D721Med (cell line): Measurements from ENCODE around the gene PIK3C2G.

Experiments used
- DNase-seq: peaks from one replicate; pipeline ENCODE4 v3.0.0; 2011; ENCODE audit warnings: low spot score; ENCODE audit not compliant: insufficient read length
- FAIRE-seq: peaks from 2 replicates; lab custom pipeline; 2011; peaks lifted over from hg19 to GRCh38; lab: Jason Lieb, UNC
- TF ChIP-seq, protein P1 (sequence below): IDR thresholded peaks from 2 replicates; pipeline ENCODE4 v1.5.1; 2012; ENCODE audit warnings: mild to moderate bottlenecking, control low read depth; ENCODE audit not compliant: insufficient read depth; ENCODE audit errors: missing control alignments

PIK3C2G gene

DNA sequence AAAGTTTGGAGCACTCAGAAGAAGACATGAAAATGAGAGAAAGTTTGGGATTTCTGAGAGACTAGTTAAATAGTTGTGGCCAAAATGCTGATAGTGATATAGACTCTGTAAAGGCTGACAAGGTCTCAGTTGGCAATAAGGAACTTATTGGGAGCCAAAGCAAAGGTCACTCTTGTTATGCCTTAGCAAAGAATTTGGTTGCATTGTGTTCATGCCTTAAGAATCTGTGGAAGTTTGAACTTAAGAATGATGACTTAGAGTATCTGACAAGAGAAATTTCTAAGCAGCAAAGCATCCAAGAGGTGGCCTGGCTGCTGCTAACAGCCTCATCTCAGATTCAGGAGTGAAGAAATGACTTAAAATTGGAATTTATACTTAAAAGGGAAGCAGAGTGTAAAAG, 113.8 kb downstream of the PIK3C2G start:
- no peak for FAIRE-seq
- DNase-seq = no peak
- TF ChIP-seq, protein P1, sequence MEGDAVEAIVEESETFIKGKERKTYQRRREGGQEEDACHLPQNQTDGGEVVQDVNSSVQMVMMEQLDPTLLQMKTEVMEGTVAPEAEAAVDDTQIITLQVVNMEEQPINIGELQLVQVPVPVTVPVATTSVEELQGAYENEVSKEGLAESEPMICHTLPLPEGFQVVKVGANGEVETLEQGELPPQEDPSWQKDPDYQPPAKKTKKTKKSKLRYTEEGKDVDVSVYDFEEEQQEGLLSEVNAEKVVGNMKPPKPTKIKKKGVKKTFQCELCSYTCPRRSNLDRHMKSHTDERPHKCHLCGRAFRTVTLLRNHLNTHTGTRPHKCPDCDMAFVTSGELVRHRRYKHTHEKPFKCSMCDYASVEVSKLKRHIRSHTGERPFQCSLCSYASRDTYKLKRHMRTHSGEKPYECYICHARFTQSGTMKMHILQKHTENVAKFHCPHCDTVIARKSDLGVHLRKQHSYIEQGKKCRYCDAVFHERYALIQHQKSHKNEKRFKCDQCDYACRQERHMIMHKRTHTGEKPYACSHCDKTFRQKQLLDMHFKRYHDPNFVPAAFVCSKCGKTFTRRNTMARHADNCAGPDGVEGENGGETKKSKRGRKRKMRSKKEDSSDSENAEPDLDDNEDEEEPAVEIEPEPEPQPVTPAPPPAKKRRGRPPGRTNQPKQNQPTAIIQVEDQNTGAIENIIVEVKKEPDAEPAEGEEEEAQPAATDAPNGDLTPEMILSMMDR = no peak

DNA sequence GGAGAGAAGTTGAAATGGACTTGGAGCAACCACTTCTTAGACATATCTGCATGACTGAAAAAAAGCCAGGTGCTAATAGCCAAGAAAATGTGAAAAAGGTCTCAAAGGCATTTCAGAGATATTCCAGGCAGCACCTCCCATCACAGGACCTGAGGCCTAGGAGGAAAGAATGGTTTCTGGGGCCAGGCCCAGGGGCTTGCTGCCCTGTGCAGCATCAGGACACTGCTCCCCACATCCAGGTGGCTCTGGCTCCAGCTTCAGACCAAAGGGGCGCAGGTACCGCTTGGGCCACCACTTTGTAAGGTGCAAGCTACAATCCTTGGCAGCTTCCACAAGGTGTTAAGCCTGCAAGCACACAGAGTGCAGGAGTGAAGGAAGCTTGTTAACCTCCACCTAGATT, 114.3 kb downstream of the PIK3C2G start:
- TF ChIP-seq, protein P1 = no peak
- no peak for FAIRE-seq
- no peak for DNase-seq

DNA sequence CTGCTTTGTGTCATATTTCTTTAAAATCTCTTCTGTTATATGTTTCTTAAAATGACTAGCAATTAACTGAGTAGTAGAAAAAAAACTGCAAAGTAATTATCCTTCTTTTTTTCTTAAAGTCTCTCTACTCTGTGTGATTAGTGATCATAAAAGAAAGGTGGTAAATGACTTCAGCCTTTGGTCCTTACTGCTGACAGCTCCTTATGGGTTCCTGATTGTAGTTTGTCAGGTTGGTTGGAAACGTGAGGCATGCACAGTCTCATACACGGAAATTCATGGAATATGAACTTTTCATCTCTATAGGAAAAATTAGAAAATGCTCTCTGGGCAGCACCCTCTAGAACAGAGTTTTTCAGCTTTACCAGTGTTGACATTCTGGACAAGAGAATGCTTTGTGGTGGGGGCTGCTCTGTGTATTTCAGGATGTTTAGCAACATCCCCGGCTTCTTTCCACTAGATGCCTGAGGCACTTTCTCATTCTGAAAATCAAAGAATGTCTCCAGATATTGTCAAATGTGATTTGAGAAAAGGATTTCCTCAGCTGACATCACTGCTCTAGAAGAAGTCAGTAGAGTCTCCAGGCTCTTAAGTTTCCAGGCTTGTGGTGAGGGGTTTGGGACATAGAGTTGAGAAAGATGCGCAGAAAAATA, 121.0 kb downstream of the PIK3C2G start:
- TF ChIP-seq, protein P1 = no peak
- FAIRE-seq = no peak

DNA sequence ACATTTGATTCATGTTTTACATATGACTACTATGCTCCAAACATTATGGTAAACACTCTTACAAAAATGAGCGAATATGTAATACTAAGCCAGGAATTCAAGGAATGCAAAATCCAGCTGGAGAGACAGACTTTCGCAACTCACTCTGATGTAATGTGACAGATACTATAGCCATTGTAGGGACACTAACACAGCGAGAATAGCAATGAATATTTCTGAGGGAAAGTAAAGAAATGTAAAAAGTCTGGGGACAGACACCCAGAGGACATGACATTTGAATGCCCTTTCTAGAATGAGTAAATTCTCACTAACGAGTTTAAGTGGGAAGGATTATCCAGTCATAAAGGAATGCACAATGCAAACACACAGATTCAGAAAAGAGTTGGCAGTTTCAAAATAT, 121.9 kb downstream of the PIK3C2G start:
- TF ChIP-seq, protein P1 = no peak
- DNase-seq (no peak), FAIRE-seq (no peak)

More for the DNA sequence above, 121.0 kb downstream of the PIK3C2G start:
- DNase-seq = no peak

DNA sequence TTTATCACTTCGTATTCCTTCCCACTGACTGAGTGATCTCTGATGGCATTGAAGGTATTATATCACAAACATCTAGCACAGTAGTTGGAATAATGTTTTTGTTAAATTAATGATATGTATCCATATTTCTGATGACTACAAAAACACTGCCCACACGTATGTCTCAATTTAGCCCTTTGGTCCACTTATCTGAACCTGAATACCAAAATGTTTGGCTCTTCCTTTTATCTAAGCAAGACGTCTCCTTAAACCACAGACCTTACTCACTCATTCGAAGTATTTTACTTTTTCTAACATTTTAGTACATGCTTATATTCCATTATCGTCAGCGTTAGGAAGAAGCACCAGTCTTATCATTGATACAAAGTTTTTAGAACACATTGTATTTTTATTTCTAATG, 126.4 kb downstream of the PIK3C2G start:
- FAIRE-seq (no peak), DNase-seq (no peak)

DNA sequence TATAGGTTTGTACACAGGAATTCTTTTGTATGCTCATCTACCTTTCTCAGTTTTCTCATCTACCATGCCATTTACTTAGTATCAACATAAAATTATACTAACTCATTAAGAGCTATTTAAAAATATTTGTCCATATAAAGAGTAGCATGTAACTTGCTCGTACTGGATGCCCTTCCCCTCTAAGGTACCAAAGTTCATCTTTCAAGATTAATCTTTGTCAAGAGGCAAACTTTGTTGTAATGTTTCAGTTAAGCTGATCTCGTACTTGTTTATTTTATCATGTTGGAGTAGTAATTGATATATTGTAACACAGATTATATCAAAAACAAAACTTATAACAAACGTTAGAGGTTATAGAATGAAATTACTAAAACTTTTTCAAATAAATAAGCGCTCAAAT, 128.5 kb downstream of the PIK3C2G start:
- DNase-seq (no peak), FAIRE-seq (no peak)
- TF ChIP-seq, protein P1 = no peak

More for the DNA sequence above, 126.4 kb downstream of the PIK3C2G start:
- TF ChIP-seq, protein P1 = no peak

DNA sequence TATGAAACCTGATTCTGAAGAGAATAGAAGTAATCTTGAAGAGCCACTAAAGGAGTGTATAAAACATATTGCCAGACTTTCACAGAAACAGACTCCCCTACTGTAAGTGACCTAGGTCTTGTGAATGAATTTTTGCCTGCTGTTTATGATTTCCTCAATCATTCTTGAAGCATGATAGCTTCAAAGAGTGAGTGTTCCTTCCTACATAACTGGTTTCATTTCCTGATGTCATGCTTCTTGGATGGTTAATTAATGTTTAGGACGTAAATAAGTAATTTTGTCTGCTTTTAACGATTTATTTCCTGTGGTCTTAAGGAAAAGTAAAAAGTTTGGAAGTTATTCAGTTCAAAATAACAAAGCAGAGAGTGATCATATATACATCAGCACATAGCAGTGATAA, 129.8 kb downstream of the PIK3C2G start:
- FAIRE-seq (no peak), DNase-seq (no peak)
- TF ChIP-seq, protein P1 = no peak
